Spleen (tissue), 7 donors: ENCODE results near the gene FN1.

Experiments
- POLR2AphosphoS5 ChIP-seq, 3 donors: sonication (generic); formaldehyde crosslinking; IDR thresholded peaks; one replicate each; pipeline ENCODE4 v1.5.1; 2017; ENCODE audit warnings: antibody characterized with exemption in 3 of 3
- TF ChIP-seq, protein P1 (sequence below), 11 experiments: fragments of 200-600 bp in 7 of 11; fragments of 450-650 bp in 4 of 11; sonication (generic) in 4 of 11; IDR thresholded peaks in 8 of 11; conservative IDR thresholded peaks in 3 of 11; 1 replicate in 7 of 11; 2 replicates in 4 of 11; pipeline versions ENCODE4 v1.4.0 to v1.8.0; 2016 to 2021; ENCODE audit warnings: antibody characterized with exemption in 11 of 11, inconsistent platforms in 4 of 11, mild to moderate bottlenecking in 1 of 11
- donor health status: DM: no; HTN: no; CAD: no; lungs with moderate emphysema.
- donor health status: DM: no; HTN: no; CAD: no.
- donor health status: DM: no; HTN: no; CAD: no.

DNA sequence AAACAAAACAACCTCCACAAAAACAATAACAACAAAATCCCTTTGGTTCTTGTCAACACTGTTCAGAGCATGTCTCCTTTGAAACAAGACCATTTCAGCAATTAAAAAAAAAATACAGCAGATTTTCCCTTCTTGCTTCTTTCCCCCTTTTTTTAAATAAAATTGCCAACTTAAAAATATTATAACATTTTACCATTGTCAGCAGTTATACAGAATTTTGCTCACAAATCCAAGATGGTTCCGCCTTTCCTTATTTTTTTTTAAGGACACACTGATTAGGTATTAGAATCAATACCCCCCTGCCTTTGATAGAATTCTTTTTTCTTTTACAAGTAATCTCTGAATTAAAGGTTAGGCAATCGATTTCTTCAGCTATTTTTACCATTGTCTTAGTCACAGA, 48.7 kb upstream of the FN1 start:
- TF ChIP-seq, protein P1, sequence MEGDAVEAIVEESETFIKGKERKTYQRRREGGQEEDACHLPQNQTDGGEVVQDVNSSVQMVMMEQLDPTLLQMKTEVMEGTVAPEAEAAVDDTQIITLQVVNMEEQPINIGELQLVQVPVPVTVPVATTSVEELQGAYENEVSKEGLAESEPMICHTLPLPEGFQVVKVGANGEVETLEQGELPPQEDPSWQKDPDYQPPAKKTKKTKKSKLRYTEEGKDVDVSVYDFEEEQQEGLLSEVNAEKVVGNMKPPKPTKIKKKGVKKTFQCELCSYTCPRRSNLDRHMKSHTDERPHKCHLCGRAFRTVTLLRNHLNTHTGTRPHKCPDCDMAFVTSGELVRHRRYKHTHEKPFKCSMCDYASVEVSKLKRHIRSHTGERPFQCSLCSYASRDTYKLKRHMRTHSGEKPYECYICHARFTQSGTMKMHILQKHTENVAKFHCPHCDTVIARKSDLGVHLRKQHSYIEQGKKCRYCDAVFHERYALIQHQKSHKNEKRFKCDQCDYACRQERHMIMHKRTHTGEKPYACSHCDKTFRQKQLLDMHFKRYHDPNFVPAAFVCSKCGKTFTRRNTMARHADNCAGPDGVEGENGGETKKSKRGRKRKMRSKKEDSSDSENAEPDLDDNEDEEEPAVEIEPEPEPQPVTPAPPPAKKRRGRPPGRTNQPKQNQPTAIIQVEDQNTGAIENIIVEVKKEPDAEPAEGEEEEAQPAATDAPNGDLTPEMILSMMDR (IDR thresholded peaks at IDR 0.05 in 8 of 11, conservative IDR thresholded peaks at IDR 0.05 in 3 of 11): no peak
- no peak for TF ChIP-seq POLR2AphosphoS5 (IDR thresholded peaks at IDR 0.05)
